Stomach (tissue), 4 donors: ENCODE measurements around the gene CEP112.

ENCODE experiments used
- EP300 ChIP-seq: sonication (generic); formaldehyde crosslinking; IDR thresholded peaks from one replicate; pipeline ENCODE4 v1.6.1; 2017; ENCODE audit warnings: antibody characterized with exemption
- TF ChIP-seq, protein P1 (sequence below), 7 experiments: fragments of 450-650 bp in 4 of 7; fragments of 200-600 bp in 3 of 7; sonication (generic) in 3 of 7; IDR thresholded peaks; one replicate each; pipeline ENCODE4 v1.5.1; 2016 to 2019; ENCODE audit warnings: antibody characterized with exemption in 7 of 7, control low read depth in 2 of 7, mild to moderate bottlenecking in 1 of 7

DNA sequence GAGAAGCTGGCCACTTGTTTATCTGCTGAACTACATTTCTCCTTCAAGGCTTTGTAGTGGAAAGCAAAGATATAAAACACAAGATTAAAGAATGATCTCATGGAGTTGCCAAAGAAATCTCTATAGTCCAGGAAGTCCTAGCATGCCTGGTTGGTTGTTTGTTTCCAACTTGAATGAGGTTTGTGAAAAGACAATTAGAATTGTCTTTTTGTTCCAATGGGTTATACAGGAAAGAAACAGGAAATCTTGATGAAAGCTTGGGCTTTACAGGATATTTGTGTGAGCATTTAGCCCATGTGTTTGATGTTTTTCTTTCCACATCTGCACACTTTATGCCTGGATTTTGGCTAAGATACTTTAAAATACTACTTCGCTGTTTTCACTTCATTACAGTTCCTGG is 273.4 kb downstream of the CEP112 start:
- no peak for TF ChIP-seq EP300
- TF ChIP-seq, protein P1, sequence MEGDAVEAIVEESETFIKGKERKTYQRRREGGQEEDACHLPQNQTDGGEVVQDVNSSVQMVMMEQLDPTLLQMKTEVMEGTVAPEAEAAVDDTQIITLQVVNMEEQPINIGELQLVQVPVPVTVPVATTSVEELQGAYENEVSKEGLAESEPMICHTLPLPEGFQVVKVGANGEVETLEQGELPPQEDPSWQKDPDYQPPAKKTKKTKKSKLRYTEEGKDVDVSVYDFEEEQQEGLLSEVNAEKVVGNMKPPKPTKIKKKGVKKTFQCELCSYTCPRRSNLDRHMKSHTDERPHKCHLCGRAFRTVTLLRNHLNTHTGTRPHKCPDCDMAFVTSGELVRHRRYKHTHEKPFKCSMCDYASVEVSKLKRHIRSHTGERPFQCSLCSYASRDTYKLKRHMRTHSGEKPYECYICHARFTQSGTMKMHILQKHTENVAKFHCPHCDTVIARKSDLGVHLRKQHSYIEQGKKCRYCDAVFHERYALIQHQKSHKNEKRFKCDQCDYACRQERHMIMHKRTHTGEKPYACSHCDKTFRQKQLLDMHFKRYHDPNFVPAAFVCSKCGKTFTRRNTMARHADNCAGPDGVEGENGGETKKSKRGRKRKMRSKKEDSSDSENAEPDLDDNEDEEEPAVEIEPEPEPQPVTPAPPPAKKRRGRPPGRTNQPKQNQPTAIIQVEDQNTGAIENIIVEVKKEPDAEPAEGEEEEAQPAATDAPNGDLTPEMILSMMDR (IDR thresholded peaks at IDR 0.05), result no peak
